ENCODE measurements around the gene WDFY3.

GRCh38 chr4:84699001-84699671 lies 267.4 kb downstream of the WDFY3 start:
- TF ChIP-seq SP1 (IDR thresholded peaks at IDR 0.05) (no peak), ELF4 (IDR thresholded peaks at IDR 0.05) (no peak), L3MBTL2 (conservative IDR thresholded peaks at IDR 0.05) (no peak), ZNF384 (IDR thresholded peaks at IDR 0.05) (no peak), TARDBP (IDR thresholded peaks at IDR 0.05) (no peak), ARNT (IDR thresholded peaks at IDR 0.05) (no peak), FOXM1 (IDR thresholded peaks at IDR 0.05; ENCODE audit: borderline replicate concordance) (no peak), FOXK2 (IDR thresholded peaks at IDR 0.05) (no peak), CTBP1 (IDR thresholded peaks at IDR 0.05; ENCODE audit: borderline replicate concordance) (no peak), SUZ12 (IDR thresholded peaks at IDR 0.05) (no peak), HDGF (IDR thresholded peaks at IDR 0.05; ENCODE audit: borderline replicate concordance) (no peak)
- TF ChIP-seq, protein P1, sequence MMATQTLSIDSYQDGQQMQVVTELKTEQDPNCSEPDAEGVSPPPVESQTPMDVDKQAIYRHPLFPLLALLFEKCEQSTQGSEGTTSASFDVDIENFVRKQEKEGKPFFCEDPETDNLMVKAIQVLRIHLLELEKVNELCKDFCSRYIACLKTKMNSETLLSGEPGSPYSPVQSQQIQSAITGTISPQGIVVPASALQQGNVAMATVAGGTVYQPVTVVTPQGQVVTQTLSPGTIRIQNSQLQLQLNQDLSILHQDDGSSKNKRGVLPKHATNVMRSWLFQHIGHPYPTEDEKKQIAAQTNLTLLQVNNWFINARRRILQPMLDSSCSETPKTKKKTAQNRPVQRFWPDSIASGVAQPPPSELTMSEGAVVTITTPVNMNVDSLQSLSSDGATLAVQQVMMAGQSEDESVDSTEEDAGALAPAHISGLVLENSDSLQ (IDR thresholded peaks at IDR 0.05), result no peak
